OCI-LY1 (cell line): ENCODE measurements around the gene POLDIP2.

Source experiments
- CTCF ChIP-seq: fragments of 200-600 bp; sonication (generic), shearing (Covaris generic); IDR thresholded peaks from 2 replicates; pipeline ENCODE4 v1.5.1; 2017; ENCODE audit warnings: mild to moderate bottlenecking, antibody characterized with exemption, low read length, moderate library complexity, mixed read lengths
- EZH2 ChIP-seq: fragments of 200-600 bp; sonication (generic), shearing (Covaris generic); IDR thresholded peaks from 2 replicates; pipeline ENCODE4 v1.8.0; 2017; ENCODE audit warnings: borderline replicate concordance, mixed run types, mild to moderate bottlenecking, antibody characterized with exemption, low read length, moderate library complexity, mixed read lengths

GRCh38 chr17:28340374-28340773, 17.0 kb downstream of the POLDIP2 start:
- TF ChIP-seq CTCF = no peak
- TF ChIP-seq EZH2 = no peak
